Upper lobe of left lung (tissue), 4 donors: Measurements from ENCODE around the gene EPM2AIP1.

Experiments used
- CTCF ChIP-seq, 6 experiments: fragments of 450-650 bp in 4 of 6; fragments of 200-600 bp in 2 of 6; sonication (generic) in 2 of 6; IDR thresholded peaks; one replicate each; pipeline ENCODE4 v1.5.1; 2016 to 2019; ENCODE audit warnings: antibody characterized with exemption in 6 of 6
- POLR2A ChIP-seq, 4 donors: fragments of 450-650 bp; IDR thresholded peaks; one replicate each; pipeline ENCODE4 v1.5.1; 2016 to 2017; ENCODE audit warnings: antibody characterized with exemption in 4 of 4, mild to moderate bottlenecking in 2 of 4
- POLR2AphosphoS5 ChIP-seq, 2 donors: sonication (generic); formaldehyde crosslinking; IDR thresholded peaks; one replicate each; pipeline ENCODE4 v1.5.1; 2017; ENCODE audit warnings: antibody characterized with exemption in 2 of 2

- TF ChIP-seq CTCF (IDR thresholded peaks at IDR 0.05) = no peak
- no peak for TF ChIP-seq POLR2AphosphoS5 (IDR thresholded peaks at IDR 0.05)
- no peak for TF ChIP-seq POLR2A (IDR thresholded peaks at IDR 0.05)
These were observed 51.3 kb downstream of the EPM2AIP1 start for GRCh38 chr3:36941658-36942057.
